ENCODE results near the gene RGS3.

Gene RGS3

GRCh38 chr9:113621309-113621791, 157.8 kb downstream of the RGS3 start:
- peak; percentile 96 for DNase-seq

- DNase-seq, result no peak
Measured at GRCh38 chr9:113621980-113622379, 158.5 kb downstream of the RGS3 start.

- DNase-seq, result peak; percentile 78
Measured at GRCh38 chr9:113622600-113623400, 159.3 kb downstream of the RGS3 start.

- DNase-seq, result no peak
Measured at GRCh38 chr9:113623851-113624485, 160.4 kb downstream of the RGS3 start.

- DNase-seq, result peak; percentile 60
Measured at GRCh38 chr9:113624721-113625120, 161.2 kb downstream of the RGS3 start.

- no peak for DNase-seq
Measured at GRCh38 chr9:113625486-113625885, 162.0 kb downstream of the RGS3 start.

- no peak for DNase-seq
Measured at GRCh38 chr9:113626735-113627495, 163.4 kb downstream of the RGS3 start.

- DNase-seq, result no peak
Measured at GRCh38 chr9:113628621-113629020, 165.1 kb downstream of the RGS3 start.

- no peak for DNase-seq
Measured at GRCh38 chr9:113630386-113631136, 167.0 kb downstream of the RGS3 start.

GRCh38 chr9:113631137-113631765, 167.7 kb downstream of the RGS3 start:
- DNase-seq, result no peak

GRCh38 chr9:113631871-113632665, 168.5 kb downstream of the RGS3 start:
- DNase-seq, result peak; percentile 73

GRCh38 chr9:113632776-113633590, 169.5 kb downstream of the RGS3 start:
- peak; percentile 69 for DNase-seq

GRCh38 chr9:113633782-113634595, 170.5 kb downstream of the RGS3 start:
- DNase-seq, result no peak

- no peak for DNase-seq
Measured at GRCh38 chr9:113634596-113635515, 171.3 kb downstream of the RGS3 start.

- no peak for DNase-seq
Measured at GRCh38 chr9:113635586-113635985, 172.1 kb downstream of the RGS3 start.

- no peak for DNase-seq
Measured at GRCh38 chr9:113636165-113636564, 172.6 kb downstream of the RGS3 start.

GRCh38 chr9:113636693-113637092, 173.2 kb downstream of the RGS3 start:
- DNase-seq, result no peak

GRCh38 chr9:113638490-113638889, 175.0 kb downstream of the RGS3 start:
- no peak for DNase-seq
